ENCODE results near the gene CD3D.
A peak's percentile ranks its signal among the peaks of the same experiment; 100 is the strongest.

The CD3D gene

GRCh38 chr11:118295815-118296454 is 46.6 kb downstream of the CD3D start:
- peak; percentile 54 to 71 for DNase-seq

GRCh38 chr11:118295199-118295598 is 47.3 kb downstream of the CD3D start:
- no peak for DNase-seq

- no peak for DNase-seq
Measured at GRCh38 chr11:118294053-118294452, 48.5 kb downstream of the CD3D start.

GRCh38 chr11:118291477-118292135 is 50.9 kb downstream of the CD3D start:
- no peak for DNase-seq

- DNase-seq: peak; percentile 38 to 47
Measured at GRCh38 chr11:118290923-118291322, 51.6 kb downstream of the CD3D start.

GRCh38 chr11:118289401-118289800 is 53.1 kb downstream of the CD3D start:
- no peak for DNase-seq

Data from activated CD4-positive, alpha-beta T cell treated with anti-CD3 and anti-CD28 coated beads for 4 hours (primary cell).